Brain microvascular endothelial cell (primary cell): ENCODE results near the gene USP36.
"Not testable (repeated sequence)": the region's sequence is repeated elsewhere in the genome, so short reads cannot be mapped to it uniquely, and the experiment has no call there.

Experiments used
- DNase-seq: peaks from one replicate; pipeline ENCODE4 v3.0.0-alpha.2; 2020
- H3K27ac ChIP-seq: fragments of 250-450 bp; sonication (Bioruptor Pico); 2 replicates; pipeline ENCODE4 v1.5.1; 2020; ENCODE audit warnings: mild to moderate bottlenecking, moderate library complexity
- H3K27me3 ChIP-seq: fragments of 250-450 bp; sonication (Bioruptor Pico); replicated peaks from 2 replicates; pipeline ENCODE4 v1.5.1; 2020; ENCODE audit warnings: mild to moderate bottlenecking
- H3K36me3 ChIP-seq: fragments of 250-450 bp; sonication (Bioruptor Pico); replicated peaks from 2 replicates; pipeline ENCODE4 v1.5.1; 2020; ENCODE audit warnings: mild to moderate bottlenecking
- H3K4me3 ChIP-seq: 2 replicates; pipeline ENCODE4 v1.5.1; 2011; ENCODE audit warnings: low read depth, mild to moderate bottlenecking, control low read depth, low read length, moderate library complexity
- CTCF ChIP-seq: IDR thresholded peaks from 2 replicates; pipeline ENCODE4 v1.5.1; 2011; ENCODE audit warnings: low read depth, mild to moderate bottlenecking, moderate library complexity, low read length, control low read depth, inconsistent platforms; ENCODE audit errors: missing control alignments
- in situ Hi-C: cut with HindIII; loops from 2 replicates; pipeline ENCODE4 v1.10.0; 2017; ENCODE audit warnings: low sequenced_read_pairs, low pct_ligation_motif_present

USP36 gene

DNA sequence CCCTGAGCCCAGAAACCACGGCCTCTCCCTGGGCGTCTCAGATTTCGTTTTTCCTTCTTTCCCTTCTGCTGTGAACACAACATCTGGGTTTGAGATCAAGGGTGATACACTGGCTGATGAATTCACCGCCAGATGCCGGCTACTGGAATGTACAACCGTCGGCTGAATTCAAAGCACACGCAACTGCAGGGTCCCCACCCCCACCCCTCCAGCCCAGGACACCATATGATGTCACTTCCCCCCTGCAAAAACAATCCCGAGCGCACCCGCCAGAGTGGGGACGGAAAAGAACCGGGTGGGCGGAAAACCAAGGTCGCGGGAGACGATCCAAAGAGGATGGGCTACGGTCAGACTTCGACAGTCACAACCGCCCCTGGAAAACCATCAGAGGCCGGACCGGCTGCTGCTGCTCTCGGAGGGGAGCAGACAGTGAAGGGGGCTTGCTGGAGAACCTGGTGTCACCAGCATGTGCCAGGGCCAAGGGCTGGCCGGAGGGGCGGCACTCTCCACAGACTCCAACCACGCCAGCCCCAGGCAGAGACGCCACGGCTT, 39.1 kb upstream of the USP36 start:
- no peak for TF ChIP-seq CTCF
- Histone ChIP-seq H3K27me3 (no peaks in the 10 kb centered on the region), H3K4me3 (peak overlapping the region; percentile 12), H3K27ac (peak overlapping the region; percentile 74), H3K36me3 (peaks cover 2% of the 10 kb centered on the region)
- in situ Hi-C loops: no loop called here
- DNase-seq: peak; percentile 87

- DNase-seq: no peak
- no peak for TF ChIP-seq CTCF
- Histone ChIP-seq H3K27me3 (no peaks in the 10 kb centered on the region), H3K4me3 (no peak overlapping the region), H3K27ac (peak overlapping the region; percentile 74), H3K36me3 (peaks cover 2% of the 10 kb centered on the region)
- in situ Hi-C loops: no loop called here
Observed at GRCh38 chr17:78878871-78879527, 38.4 kb upstream of the USP36 start.

DNA sequence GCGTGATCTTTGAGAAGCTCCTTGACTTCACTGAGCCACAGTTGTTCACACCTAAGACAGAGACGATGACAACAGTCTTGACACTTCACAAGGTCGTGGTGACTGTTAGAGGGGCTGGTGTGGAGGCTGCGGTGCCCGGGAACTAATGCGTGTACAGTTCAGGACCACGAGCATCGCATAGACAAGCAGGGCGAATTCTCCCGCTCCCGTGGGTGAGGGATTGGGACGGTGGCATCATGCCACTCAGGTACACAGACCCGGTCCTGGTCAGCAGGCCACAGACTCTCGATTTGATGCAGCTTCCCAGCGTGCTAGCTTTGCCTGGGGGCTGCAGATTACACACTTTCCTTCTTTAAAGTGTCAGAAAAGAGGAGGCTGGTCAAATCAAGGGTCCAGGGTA, 37.6 kb upstream of the USP36 start:
- Histone ChIP-seq H3K36me3 (peaks cover 8% of the 10 kb centered on the region), H3K27ac (no peak overlapping the region)
- in situ Hi-C loops: no loop called here

DNA sequence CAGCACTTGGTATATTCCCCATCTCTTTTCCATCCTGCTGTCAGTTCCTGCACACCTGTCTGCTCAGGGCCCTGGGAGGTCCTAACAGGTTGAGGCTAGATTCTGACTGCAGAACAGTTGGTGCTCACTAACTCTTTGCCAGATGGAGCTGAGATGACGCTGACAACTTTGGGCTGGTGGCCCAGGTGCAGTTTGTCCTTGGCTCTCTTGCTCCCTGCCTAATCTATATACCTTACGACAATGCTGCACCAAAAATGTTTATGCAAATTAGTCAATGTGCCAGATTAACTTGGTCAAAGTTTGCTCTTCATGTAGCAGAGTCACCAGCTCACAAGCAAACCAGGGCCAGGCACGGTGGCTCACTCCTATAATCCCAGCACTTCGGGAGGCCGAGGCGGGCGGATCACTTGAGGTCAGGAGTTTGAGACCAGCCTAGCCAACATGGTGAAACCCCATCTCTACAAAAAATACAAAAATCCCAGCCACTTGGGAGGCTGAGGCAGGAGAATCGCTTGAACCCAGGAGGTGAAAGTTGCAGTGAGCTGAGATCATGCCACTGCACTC, 36.4 kb upstream of the USP36 start:
- in situ Hi-C loops, H3K27ac ChIP-seq, H3K4me3 ChIP-seq, DNase-seq, H3K27me3 ChIP-seq: not testable (repeated sequence)
- peaks cover 14% of the 10 kb centered on the region for H3K36me3 ChIP-seq

More for the DNA sequence above, 37.6 kb upstream of the USP36 start:
- H3K4me3 ChIP-seq: no peak overlapping the region
- no peak for DNase-seq
- no peaks in the 10 kb centered on the region for H3K27me3 ChIP-seq
- TF ChIP-seq CTCF: no peak

GRCh38 chr17:78876094-78876597, 35.5 kb upstream of the USP36 start:
- DNase-seq: no peak
- peaks cover 14% of the 10 kb centered on the region for H3K36me3 ChIP-seq
- H3K27ac ChIP-seq: no peak overlapping the region
- H3K4me3 ChIP-seq: no peak overlapping the region
- H3K27me3 ChIP-seq: no peaks in the 10 kb centered on the region
- in situ Hi-C loops: no loop called here
- TF ChIP-seq CTCF: no peak

GRCh38 chr17:78875363-78876093, 34.9 kb upstream of the USP36 start:
- H3K27me3 ChIP-seq: no peaks in the 10 kb centered on the region
- in situ Hi-C loops: no loop called here
- H3K27ac ChIP-seq: no peak overlapping the region
- no peak for DNase-seq
- H3K4me3 ChIP-seq: no peak overlapping the region
- H3K36me3 ChIP-seq: peaks cover 18% of the 10 kb centered on the region
- no peak for TF ChIP-seq CTCF
